ENCODE measurements around the gene MYO9A.
"Not testable (repeated sequence)": the region's sequence is repeated elsewhere in the genome, so short reads cannot be mapped to it uniquely, and the experiment has no call there.

Gene MYO9A

DNA sequence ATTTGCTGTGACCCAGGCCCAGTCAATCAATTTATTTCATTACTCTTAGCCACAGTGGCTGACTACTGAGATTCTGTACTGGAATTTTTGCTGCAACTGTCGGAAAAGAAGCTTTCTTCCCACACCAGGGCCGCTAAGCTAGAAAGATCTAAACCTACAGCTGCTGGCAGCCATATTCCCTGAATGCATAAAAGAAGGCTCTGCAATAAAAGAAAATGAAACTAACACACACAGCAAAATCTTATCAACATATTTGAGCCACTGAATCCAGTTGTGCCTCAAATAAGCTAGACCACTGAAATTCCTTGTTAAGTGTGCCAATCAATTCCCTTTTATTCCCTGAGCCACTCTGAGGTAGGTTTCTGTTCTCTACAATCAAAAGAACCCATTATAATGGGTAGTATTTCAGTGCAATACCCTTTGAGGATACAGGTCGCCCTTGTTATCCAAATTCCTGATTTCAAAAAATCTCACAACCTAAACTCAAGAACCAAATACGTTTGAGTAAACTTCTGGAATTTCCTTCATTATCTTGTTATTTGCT lies 60.3 kb downstream of the MYO9A start:
- no peak overlapping the region for H3K27ac ChIP-seq
- H3K4me3 ChIP-seq = no peak overlapping the region

DNA sequence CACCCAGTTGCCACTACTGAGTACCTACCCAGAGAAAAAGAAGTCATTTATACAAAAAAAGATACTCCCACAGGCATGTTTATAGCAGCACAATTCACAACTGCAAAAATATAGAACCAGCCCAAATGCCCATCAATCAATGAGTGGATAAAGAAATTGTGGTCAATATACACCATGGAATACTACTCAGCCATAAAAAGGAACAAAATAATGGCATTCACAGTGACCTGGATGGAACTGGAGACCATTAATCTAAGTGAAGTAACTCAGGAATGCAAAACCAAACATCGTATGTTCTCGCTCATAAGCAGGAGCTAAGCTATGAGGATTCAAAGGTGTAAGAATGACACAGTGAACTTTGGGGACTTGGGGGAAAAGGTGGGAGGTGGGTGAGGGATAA lies 61.7 kb downstream of the MYO9A start:
- H3K27ac ChIP-seq, H3K4me3 ChIP-seq: not testable (repeated sequence)

DNA sequence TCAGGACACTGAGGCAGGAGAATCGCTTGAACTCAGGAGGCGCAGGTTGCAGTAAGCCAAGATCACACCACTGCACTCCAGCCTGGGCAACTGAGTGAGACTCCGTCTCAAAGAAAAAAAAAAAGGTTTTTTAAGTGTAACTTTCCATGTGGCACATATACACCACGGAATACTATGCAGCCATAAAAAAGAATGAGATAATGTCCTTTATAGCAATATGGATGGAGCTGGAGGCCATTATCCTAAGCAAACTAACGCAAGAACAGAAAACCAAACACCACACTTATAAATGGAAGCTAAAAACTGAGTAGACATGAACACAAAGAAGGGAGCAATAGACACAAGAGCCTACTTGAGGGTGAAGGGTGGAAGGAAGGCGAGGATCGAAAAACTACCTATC lies 64.7 kb downstream of the MYO9A start:
- H3K27ac ChIP-seq, H3K4me3 ChIP-seq: not testable (repeated sequence)

DNA sequence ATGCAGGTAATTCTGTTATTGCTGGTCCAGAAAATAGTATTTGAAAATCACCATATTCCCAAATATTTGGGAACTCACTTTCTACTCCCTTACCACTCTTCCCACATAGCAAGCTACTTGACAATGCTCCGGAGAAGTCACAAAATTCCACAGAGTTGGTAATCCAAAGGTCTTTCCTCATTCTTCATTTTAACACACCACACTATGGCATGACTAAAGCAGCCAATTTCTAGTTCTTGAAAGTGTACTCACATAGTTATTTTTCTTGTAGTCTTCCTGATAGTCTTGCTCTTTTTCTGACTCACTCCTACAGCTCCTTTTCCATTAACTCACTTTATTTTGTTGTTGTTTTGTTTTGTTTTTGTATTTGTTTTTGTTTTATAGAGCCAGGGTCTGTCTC lies 67.2 kb downstream of the MYO9A start:
- H3K27ac ChIP-seq = no peak overlapping the region

DNA sequence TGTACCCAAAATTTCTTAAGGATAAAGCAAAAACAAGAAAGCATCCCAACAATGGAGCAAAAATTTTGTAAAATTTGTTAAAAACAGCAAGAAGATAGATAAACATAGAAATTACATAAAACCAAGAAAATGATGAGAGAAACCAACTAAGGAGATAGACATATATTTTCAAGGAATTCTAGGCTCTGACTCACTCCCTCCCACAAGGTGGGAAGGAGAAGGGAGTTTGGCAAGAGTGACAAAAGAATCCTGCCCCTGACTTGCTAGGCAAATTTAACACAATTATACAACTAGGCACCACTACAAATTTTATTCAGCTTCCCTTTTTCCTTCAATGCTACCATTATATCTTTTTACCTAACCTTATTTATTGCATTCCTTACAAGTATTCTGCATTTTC lies 70.9 kb downstream of the MYO9A start:
- H3K27ac ChIP-seq = no peak overlapping the region

More for the DNA sequence above, 67.2 kb downstream of the MYO9A start:
- no peak overlapping the region for H3K4me3 ChIP-seq

DNA sequence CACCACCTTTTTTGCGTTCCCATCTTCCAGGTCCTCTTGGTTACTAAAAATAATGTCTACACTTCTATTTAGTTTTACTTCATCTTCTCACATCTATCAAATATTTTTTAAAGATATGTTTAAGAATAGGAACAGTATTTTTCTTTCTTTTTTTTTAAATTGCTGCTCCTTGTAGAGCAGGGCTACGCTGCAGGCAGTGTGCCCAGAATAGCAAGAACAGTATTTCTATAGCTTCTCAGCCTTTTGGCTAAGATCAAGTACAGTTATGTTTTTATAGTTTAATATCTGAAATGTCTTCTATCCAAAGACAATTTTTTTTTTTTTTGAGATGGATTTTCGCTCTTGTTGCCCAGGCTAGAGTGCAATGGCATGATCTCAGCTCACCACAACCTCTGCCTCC lies 73.0 kb downstream of the MYO9A start:
- Histone ChIP-seq H3K4me3 (no peak overlapping the region), H3K27ac (no peak overlapping the region)

More for the DNA sequence above, 70.9 kb downstream of the MYO9A start:
- H3K4me3 ChIP-seq = no peak overlapping the region

DNA sequence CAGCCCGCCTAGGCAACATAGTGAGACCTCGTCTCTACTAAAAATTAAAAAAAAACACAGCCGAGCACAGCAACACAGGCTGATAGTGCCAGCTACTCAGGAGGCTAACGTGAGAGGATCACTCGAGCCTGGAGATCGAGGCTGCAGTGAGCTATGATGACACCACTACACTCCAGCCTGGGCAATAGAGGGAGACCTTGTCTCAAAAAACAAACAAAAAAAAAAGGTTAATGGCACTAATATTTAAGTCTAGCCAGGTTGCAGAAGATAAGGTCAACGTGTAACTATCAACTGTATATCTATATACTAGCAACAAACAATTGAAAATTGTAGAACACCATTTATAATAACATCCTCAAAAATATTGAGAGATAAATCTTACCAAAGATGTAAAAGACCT lies 75.1 kb downstream of the MYO9A start:
- Histone ChIP-seq H3K4me3 (no peak overlapping the region), H3K27ac (no peak overlapping the region)

DNA sequence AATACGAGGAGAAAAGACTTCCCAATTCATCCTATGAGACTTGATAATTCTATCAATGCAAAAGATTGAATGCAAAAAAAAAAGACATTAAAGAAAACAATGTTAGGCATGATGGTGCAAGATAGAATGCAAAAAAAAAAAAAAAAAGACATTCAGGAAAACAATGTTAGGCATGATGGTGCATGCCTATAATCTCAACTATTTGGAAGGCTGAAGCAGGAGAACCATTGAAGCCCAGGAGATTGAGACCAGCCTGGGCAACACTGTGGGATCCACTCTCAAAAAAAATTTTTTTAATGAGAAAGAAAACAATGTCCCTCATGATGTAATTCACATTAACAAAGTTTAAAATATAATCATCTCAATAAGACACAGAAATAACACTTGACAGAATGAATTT lies 75.9 kb downstream of the MYO9A start:
- H3K4me3 ChIP-seq = no peak overlapping the region
- H3K27ac ChIP-seq = no peak overlapping the region

DNA sequence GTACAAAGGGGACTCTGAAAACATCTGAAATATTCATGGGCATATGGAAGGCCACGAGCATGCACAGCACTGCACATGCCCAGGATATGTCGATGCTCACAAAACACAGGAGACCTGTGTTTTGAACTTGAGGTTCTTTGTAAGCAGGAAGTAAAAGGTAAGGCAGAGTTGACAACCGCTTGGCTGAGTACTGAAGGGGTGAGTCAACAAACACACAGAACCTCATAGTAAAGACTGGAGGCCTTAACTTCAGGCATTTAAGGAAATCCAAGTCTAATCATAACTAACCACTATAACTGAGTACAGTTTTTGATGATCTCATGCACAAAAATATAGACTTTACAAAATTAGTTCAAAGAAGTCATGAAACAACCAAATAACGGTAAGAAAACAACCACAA lies 80.6 kb downstream of the MYO9A start:
- no peak overlapping the region for H3K4me3 ChIP-seq
- H3K27ac ChIP-seq = no peak overlapping the region

DNA sequence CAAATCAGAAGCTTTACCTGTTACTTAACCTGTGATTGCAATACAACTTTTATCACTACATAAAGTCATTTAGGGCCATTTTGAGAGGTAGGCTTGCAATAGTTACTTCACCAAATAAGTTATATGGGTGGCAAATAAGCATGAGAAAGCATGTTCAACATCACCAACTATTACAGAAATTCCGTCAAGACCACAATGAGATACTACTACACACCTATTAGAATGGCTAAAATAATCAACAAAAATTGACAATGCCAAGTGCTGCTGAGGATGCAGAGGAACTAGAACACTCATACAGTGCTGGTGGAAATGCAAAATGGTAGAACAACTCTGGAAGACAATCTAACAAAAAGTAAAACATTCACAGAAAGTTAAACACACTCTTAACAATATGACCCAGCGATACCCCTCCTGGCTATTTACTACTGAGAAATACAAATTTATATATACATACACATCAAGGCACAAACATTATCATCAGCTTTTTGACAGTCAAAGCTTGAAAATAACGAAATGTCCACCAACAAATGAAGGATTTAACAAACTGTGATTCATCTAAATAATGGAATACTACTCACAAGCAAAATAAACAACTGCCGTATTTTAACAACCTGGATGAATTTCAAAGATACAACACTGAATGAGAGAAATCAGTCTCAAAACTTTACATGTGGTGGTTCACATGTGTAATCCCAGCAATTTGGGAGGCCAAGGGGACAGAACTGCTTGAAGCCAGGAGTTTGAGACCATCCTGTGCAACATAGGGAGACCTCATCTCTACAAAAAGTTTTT lies 82.9 kb downstream of the MYO9A start:
- no peak overlapping the region for H3K27ac ChIP-seq

DNA sequence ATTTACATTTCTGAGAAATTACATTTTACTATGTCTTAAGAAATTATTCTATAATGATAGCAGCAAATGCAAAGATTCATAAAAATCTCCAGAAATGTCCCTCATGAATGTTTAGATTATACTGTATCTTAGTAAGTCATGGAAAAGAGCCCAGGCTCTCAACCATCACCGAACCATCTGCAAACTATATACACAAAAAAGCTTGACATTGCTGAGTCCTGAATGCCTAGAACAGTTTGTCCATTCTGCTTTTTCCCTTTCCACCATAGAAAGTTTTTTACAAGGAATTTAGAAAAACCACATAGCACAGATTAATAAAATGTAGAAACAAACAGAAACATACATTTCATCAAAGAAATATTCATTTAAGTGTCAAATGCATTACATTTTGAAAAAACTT lies 83.6 kb downstream of the MYO9A start:
- Histone ChIP-seq H3K27ac (no peak overlapping the region), H3K4me3 (no peak overlapping the region)

More for the DNA sequence above, 82.9 kb downstream of the MYO9A start:
- no peak overlapping the region for H3K4me3 ChIP-seq

DNA sequence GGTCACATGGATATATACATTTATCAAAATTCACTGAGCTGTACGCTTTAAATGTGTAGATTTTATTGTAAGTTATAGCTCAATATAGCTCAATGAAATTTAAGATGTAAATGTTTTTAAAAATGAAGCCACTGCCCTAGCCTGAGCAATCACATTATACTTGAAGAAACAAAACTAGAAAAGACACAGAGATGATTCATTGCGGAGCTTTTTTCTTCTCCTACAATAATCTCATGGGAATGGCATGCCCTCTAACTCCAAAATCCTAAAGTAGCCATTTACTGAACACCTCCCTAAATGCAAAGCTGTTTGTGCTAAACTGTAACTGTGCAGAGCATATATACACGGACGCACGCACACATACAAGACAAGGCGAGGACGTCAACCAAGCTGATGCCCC lies 84.2 kb downstream of the MYO9A start:
- Histone ChIP-seq H3K4me3 (no peak overlapping the region), H3K27ac (no peak overlapping the region)

DNA sequence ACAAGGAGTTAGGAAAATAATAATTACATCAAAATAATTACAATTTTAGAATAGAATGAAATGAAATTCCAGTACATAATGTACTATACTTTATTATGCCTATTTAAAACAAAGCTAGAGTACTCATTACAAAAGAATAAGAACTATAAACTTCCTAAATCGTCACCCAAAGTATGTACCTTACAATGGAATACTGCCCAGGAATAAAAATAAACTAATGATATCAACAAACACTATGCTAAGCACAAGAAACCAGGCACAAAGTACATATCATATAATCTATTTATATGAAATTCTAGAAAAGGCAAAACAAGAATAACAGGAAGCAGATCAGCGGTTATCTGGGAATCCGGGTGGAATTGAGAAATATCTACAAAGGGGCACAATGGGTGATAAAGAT lies 84.7 kb downstream of the MYO9A start:
- Histone ChIP-seq H3K27ac (no peak overlapping the region), H3K4me3 (no peak overlapping the region)

DNA sequence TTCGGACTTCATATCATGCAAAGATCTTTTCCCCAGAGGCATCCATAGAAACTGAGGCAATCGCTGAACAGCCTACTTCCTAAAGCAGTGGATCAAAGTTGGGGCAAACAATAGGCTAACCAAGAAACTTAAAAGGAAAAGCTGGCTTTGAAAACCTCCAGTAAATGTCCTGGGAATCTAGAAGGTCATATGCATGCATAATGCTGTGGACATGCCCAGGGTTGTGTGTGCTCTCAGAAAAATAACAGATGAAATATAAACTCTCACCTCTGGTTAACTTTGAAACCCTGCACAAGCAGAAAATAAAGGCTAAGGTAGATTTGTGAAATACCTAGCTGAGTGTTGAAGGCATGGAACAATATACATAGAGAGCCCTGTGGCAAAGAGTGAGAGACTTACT lies 96.3 kb downstream of the MYO9A start:
- Histone ChIP-seq H3K27ac (no peak overlapping the region), H3K4me3 (no peak overlapping the region)

DNA sequence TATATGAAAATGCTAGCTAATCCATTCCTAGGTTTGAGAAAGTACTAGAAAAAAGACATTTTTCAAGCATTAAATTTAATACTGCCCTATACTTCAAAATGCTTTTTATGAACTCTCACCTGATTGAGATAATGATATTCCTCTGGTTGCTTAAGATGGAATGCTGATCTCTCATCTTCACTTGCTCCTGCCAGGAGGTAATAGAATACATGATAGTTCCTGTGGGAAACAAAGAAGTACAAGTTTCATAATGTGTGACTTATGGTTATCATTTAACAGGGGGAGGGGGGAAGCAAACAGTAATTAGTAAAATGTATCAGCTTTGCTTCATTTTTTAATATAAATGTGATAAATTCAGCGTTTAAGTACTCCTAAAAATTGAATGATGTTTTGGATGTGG lies 97.2 kb downstream of the MYO9A start:
- Histone ChIP-seq H3K27ac (no peak overlapping the region), H3K4me3 (no peak overlapping the region)

DNA sequence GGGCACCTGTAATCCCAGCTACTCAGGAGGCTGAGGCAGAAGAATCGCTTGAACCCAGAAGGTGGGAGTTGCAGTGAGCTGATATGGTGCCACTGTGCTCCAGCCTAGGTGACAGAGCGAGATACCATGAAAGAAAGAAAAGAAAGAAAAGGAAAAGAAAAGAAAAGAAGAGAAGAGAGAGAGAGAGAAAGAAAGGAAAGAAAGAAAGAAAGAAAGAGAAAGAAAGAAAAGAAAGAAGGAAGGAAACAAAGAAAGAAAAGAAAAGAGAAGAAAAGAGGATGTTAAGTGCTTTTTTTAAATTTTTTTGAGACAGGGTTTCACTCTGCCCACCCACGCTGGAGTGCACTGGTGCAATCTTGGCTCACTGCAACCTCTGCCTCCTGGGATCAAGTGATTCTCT lies 103.4 kb downstream of the MYO9A start:
- H3K27ac ChIP-seq, H3K4me3 ChIP-seq: not testable (repeated sequence)

DNA sequence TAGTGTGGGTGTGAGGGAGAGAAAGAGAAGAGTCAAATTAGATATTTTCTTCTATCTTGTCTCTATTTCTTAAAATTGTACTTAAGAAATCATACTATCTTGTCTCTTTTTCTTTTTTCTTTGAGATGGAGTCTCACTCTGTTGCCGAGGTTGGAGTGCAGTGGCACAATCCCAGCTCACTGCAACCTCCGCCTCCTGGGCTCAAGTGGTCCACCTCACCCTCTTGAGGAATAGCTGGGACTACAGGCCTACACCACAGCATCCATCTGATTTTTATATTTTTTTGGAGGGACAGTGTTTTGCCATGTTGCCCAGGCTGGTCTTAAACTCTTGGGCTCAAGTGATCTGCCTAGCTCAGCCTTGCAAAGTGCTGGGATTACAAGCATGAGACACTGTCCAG lies 104.2 kb downstream of the MYO9A start:
- Histone ChIP-seq H3K27ac (no peak overlapping the region), H3K4me3 (no peak overlapping the region)

DNA sequence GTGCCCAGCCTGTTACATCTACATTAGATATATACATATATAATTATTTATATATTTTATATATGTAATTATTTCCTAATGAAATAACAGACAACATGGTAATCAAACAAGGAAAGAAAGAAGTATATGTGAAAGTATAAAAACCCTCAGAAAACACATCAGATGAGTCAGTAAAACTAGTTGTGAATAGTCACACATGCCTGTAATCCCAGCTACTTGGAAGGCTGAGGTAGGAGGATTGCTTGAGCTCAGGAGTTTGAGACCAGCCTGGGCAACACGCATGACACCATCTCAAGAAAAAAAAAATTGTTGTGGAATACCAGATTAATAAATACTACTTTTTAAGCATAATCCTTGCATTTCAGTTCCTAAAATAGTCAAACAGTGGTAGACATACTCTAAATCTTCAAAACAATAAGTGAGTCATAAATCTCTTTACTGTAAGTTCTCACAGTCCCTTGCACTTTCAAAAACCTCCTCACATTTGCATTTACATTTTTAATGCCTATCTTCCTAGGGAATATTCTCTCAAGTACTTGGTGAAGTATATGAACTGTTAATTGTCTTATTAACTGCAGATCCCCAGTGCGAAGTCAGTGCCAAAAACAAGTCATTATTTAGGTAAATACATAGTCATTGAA lies 106.5 kb downstream of the MYO9A start:
- H3K4me3 ChIP-seq = no peak overlapping the region
- H3K27ac ChIP-seq = no peak overlapping the region

DNA sequence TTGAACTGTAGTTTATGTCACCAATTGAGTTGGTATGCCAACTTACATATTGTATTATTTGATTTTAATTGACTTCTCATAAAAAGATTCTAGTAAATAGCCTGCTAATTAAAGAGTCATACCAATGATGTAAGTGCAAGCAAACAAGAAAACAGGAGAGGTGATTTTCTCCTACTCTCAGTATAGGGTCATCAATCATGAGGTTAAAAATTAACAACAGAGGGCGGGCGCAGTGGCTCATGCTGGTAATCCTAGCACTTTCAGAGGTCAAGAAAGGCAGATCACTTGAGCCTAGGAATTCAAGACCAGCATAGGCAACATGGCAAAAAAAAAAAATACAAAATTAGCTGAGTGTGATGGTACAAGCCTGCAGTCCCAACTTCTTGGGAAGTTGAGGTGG lies 108.7 kb downstream of the MYO9A start:
- no peak overlapping the region for H3K27ac ChIP-seq
- no peak overlapping the region for H3K4me3 ChIP-seq

DNA sequence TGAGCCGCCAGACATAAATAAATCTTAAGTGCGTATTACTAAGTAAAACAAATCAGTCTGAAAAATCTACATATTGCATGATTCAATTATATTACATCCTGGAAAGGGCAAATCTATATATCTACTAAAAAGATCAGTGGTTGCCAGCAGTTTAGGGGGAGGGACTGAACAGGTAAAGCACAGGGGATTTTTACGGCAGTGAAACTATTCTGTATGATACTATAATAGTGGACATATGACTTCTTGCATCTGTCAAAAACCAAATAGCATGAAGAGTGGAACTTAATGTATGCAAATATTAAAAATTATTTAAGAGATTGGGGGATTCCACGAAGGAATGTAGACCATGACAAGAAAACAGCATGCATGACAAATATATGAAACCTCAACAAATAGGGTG lies 111.6 kb downstream of the MYO9A start:
- Histone ChIP-seq H3K27ac (no peak overlapping the region), H3K4me3 (no peak overlapping the region)

DNA sequence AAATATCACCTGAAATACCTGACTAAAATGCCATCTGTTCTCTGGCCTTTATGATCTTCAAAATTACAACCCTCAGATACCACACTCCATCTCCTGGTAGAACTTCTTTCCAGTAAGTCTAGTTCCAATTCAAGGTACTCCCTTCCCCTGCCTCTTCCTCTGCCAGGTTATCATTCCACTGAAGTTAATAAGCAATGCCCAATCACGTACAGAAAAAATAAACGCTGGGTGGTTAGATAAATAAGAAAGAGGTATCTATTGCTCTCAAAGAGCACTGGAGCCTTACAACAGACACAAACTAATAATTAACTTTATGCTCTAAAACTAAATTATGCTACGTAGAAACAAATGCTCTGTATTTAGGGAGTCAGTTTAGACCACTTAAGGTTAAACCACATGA lies 112.5 kb downstream of the MYO9A start:
- no peak overlapping the region for H3K27ac ChIP-seq
- H3K4me3 ChIP-seq = no peak overlapping the region
